ENCODE data around the gene ESYT2.

Gene ESYT2

DNA sequence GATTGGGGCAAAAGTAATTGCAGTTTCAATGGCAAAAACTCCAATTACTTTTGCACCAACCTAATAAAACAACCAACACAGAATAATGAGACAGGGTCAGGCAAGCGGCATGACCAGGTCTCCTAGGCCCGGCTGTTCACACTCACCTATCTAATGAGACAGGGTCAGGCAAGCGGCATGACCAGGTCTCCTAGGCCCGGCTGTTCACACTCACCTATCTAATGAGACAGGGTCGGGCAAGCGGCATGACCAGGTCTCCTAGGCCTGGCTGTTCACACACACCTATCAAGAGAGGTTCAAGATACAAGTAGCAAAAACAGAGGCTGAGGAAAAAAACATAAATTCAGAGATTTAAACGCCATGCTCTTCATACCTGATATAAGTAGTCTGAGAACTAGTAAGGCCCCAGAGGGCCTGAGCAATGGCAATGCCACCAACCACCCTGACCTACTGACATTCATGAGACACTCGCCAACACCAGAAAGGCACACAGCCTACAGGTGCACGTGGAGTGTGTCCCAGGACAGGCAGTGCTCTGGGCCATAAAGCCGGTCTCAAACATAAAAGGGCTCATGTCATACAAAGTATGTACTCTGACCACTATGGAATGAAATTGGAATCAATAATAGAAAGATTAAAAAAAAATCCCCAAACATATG is 84.1 kb downstream of the ESYT2 start:
- DNase-seq (ENCODE audit: low read depth) = no peak

- no peak for DNase-seq (ENCODE audit: low read depth)
These were observed 85.2 kb downstream of the ESYT2 start for GRCh38 chr7:158744070-158744469.

GRCh38 chr7:158743219-158743618 is 86.1 kb downstream of the ESYT2 start:
- DNase-seq (ENCODE audit: low read depth) = no peak

DNA sequence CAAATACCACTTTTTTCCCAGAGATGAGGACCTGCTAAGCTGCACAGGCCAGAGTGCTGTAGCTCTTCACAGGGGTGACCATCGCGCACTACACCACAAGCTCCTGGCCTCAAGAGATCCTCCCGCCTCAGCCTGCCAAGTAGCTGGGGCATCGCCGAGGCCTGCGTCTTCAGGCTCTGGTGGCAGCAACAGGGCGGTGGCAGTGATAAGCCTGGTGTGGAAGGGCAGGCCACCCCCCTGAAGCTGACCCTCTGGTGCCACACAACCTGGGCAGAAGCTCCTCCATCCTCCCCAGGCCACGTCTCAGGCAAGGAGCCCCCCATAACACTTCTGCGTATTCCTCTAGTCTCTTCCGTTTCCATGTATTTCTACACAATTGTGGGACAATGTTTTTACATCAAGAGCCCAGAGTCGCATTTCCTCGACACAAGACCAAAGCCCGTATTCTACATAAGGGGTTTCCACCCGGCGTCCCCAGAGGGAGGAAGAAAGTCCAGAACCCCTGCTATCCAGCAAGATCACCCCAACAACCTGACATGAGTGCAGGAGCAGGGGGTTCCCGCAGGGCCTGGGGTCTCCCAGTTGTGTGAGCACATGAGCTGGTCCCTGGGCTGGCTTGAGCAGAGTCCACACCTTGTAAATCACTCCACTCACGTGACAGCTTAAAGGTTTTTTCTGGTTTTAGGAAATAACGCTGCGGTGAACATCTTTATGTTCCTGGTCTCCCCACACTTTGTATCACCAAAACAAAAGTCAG is 87.1 kb downstream of the ESYT2 start:
- DNase-seq (ENCODE audit: low read depth) = no peak

- DNase-seq (ENCODE audit: low read depth) = no peak
These were observed 88.0 kb downstream of the ESYT2 start for GRCh38 chr7:158741294-158741666.

GRCh38 chr7:158740657-158741293 is 88.5 kb downstream of the ESYT2 start:
- no peak for DNase-seq (ENCODE audit: low read depth)

DNA sequence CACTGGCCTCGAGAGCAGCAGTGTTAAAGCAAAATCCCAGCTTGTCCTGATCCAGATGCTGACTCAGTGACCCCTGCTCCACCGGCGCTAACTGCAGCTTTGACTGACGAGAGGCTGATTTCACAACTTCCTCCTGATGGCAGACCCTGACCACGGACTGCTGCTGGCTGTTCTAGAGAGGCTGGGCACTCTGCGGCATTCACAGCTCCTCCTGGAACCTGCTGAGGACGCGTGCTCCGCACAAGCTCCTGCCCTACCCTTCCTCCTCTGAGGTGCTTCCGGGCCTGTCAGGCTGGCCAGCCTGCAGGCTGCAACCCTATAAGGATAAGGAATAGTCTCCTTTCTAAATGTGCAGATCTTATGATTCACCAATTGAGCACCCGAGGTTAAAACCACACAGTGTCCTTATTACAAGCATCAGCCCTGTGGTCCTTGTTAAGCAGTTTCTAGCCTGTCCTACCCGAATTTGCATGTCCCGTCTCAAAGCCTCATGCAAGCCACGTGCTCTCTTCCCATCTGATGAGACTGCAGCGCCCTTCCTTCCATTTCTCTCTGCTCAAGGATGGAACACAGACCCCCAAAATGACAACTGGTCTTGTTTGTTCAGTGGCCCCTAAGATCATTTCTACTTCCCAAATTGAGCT is 89.2 kb downstream of the ESYT2 start:
- DNase-seq (ENCODE audit: low read depth) = no peak

GRCh38 chr7:158738841-158739240 is 90.5 kb downstream of the ESYT2 start:
- no peak for DNase-seq (ENCODE audit: low read depth)

- no peak for DNase-seq (ENCODE audit: low read depth)
These were observed 92.1 kb downstream of the ESYT2 start for GRCh38 chr7:158737064-158737695.

- DNase-seq (ENCODE audit: low read depth) = no peak
These were observed 93.4 kb downstream of the ESYT2 start for GRCh38 chr7:158735935-158736334.

DNA sequence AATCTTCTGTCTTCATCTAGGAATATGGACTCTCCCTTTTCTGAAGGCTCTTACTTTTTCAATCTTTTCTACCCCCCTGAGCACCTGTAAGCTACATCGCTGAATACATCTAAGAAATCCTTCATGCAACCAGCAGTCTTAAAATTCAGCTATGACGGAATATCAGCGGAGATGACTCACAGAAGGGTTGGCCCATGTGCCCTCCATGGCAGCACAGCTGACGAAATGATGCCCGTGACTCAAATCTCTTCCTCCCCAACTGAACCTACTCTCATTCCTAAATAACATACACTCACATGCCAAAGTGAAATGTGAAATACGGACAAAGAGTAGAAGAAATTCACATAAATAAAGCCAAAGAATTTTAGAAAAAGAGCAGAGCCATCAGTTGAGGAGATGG is 94.4 kb downstream of the ESYT2 start:
- no peak for DNase-seq (ENCODE audit: low read depth)

- no peak for DNase-seq (ENCODE audit: low read depth)
These were observed 95.4 kb downstream of the ESYT2 start for GRCh38 chr7:158733775-158734494.

DNA sequence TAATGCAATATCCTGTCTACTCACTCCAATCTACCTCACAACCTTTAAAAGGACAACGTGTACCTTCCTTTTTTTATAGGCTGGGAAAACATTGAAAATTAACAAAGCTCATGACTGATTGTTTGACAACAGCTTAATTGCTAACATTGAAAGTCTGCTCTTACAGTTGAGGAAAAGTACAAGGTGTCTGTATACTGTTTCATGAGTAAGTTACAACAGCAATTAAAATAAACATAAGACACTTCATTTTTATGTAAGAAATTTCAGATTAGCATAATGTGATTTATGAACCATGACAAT is 96.1 kb downstream of the ESYT2 start:
- DNase-seq (ENCODE audit: low read depth) = no peak

DNA sequence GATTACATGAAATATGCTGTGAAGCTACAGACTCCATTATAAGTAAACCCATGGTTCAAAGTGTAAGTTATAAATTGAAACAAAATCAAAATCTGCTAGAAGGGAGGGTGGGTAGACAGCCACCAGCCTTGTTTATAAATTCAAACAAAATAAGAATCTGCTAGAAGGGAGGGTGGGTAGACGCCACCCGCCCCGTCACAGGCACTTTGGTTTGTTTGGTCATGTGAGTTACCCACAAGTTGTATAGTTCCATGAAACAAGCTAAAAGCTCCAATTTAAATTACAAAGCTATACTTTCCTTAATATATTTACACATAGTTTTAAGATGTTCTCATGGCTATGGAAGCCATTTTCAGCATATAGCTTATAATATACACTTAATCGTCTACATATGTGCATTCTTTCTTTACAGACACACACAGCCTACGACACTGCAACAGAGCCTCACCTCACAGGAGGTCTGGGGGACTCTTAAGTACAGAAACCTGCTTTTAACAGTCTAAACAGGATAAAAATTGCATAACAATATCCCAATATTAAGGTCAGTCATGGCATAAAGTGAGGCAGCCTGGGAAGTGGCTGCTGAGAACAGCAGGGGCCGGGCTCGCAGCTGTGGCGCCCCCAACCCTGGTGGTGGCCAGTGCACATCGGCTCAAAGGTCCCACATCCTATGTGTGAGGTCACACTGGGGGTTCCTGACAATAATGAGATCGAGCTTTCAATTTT is 96.7 kb downstream of the ESYT2 start:
- no peak for DNase-seq (ENCODE audit: low read depth)

DNA sequence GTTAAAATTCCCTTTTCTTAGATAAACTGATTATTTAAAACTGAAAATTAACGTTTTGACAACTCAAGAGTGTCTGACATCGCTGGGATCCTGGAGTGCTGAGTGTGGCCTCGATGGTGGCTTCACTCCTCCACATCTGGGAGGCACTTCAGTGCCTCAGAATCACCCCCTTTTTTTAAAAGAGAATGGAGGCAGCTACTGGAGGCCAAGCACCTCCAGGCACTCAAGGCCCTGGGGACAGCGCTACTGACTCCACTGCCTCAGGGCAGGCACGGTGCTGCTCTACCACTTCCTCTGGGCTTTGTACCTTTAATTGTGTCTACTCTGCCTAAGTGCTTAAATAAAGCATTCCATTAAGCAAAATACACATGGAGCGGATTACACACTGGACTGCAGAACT is 97.5 kb downstream of the ESYT2 start:
- DNase-seq (ENCODE audit: low read depth) = no peak

GRCh38 chr7:158730383-158731346 is 98.6 kb downstream of the ESYT2 start:
- DNase-seq (ENCODE audit: low read depth) = no peak

DNA sequence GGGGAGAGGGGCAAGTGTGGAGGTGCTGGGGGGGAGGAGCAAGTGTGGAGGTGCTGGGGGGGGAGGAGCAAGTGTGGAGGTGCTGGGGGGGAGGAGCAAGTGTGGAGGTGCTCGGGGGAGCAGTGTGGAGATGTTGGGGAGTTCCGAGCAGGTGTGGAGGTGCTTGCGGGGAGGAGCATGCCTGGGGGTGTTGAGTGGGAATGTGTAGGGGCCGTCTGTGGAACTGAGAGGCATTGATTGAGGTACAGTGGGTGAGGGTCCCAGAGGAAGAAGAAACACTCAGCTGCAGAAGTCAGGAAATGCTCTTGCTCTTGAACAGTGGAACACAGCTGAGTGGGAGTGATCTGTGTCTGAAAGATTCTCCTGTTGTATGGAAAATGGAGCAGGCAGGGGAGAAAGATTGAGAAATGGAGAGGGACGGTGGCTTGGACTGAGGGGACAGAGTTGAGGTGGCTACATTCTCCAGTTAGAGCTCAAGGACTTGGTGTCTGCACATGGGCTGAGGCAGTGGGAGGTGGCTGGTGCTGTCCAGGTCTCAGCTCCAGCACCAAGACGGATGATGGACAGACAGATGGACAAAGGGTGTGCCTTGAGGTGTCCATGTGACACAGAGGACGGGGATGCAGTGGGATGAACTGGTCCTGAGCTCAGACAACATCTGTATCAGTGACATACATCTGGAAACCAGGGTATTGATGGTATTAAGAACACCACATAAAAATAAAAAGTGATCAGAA is 99.5 kb downstream of the ESYT2 start:
- DNase-seq (ENCODE audit: low read depth) = no peak

DNA sequence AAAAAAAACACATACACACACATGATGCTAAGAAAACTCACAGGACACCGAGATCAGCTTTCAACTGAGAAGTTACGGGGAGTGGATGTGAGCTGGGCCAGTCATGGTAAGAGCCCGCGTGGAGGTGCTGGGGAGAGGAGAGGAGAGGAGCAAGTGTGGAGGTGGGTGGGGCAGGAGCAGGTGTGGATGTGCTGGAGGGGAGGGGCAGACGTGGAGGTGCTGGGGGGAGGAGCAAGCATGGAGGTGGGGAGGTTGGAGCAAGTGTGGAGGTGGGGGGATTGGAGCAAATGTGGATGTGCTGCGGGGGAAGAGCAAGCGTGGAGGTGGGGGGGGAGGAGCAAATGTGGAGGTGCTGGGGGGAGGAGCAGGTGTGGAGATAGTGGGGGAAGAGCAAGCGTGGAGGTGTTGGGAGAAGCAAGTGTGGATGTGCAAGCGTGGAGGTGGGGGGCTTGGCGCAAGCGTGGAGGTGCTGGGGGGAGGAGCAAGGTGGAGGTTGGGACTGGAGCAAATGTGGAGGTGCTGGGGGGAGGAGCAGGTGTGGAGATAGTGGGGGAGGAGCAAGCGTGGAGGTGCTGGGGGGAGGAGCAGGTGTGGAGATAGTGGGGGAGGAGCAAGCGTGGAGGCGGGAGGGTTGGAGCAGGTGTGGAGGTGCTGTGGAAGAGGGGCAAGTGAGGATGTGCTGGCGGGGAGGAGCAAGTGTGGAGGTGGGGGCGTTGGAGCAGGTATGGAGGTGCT is 100.2 kb downstream of the ESYT2 start:
- no peak for DNase-seq (ENCODE audit: low read depth)

DNA sequence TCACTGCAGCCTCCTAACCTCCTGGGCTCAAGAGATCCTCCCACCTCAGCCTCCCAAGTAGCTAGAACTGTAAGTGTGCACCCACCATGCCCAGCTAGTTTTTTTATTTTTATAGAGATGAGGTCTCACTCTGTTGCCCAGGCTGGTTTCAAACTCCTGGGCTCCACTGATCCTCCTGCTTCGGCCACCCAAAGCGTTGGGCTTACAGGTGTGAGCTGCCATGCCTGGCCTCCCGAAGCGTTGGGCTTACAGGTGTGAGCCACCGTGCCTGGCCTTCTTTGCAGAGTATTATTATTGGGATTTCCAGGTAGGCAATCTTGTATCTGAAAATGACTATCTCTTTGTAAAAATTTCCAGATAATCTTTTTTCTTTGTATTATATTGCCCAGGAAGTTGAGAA is 101.6 kb downstream of the ESYT2 start:
- no peak for DNase-seq (ENCODE audit: low read depth)
